Hepatocyte (in vitro differentiated cells): ENCODE results near the gene TMEM87B. TPM values are rescaled to one million over a fixed set of nuclear protein-coding genes. Genes with fewer than 3 reads are reported as not detected.

Source experiments
- DNase-seq: peaks from one replicate; pipeline ENCODE4 v3.0.0-alpha.2; 2016; ENCODE audit warnings: low spot score
- H2AFZ ChIP-seq: fragments of 200-600 bp; sonication (generic); 2 replicates; pipeline ENCODE4 v1.6.0; 2016; ENCODE audit warnings: antibody characterized with exemption, mild to moderate bottlenecking
- H3K27ac ChIP-seq: fragments of 200-600 bp; sonication (generic); 2 replicates; pipeline ENCODE4 v1.5.1; 2016; ENCODE audit warnings: mild to moderate bottlenecking
- H3K27me3 ChIP-seq: fragments of 200-600 bp; sonication (generic); 2 replicates; pipeline ENCODE4 v1.6.1; 2016
- H3K36me3 ChIP-seq: fragments of 200-600 bp; sonication (generic); replicated peaks from 2 replicates; pipeline ENCODE4 v1.5.1; 2016; ENCODE audit warnings: low read depth; ENCODE audit not compliant: insufficient read depth
- H3K4me1 ChIP-seq: fragments of 200-600 bp; sonication (generic); 2 replicates; pipeline ENCODE4 v1.5.1; 2016; ENCODE audit warnings: mild to moderate bottlenecking, moderate library complexity; ENCODE audit not compliant: insufficient read depth
- H3K4me2 ChIP-seq: fragments of 200-600 bp; sonication (generic); 2 replicates; pipeline ENCODE4 v1.6.0; 2016
- H3K4me3 ChIP-seq: fragments of 200-600 bp; sonication (generic); 2 replicates; pipeline ENCODE4 v1.5.1; 2016; ENCODE audit warnings: mild to moderate bottlenecking
- H3K79me2 ChIP-seq: fragments of 200-600 bp; sonication (generic); 2 replicates; pipeline ENCODE4 v1.6.0; 2017; ENCODE audit warnings: mild to moderate bottlenecking
- H3K9me2 ChIP-seq: fragments of 200-600 bp; sonication (generic); replicated peaks from 2 replicates; pipeline ENCODE4 v1.6.0; 2017; ENCODE audit warnings: mild to moderate bottlenecking; ENCODE audit not compliant: insufficient read depth
- H3K9me3 ChIP-seq: fragments of 200-600 bp; sonication (generic); 2 replicates; pipeline ENCODE4 v1.5.1; 2016; ENCODE audit warnings: low read depth, mild to moderate bottlenecking
- H4K20me1 ChIP-seq: fragments of 200-600 bp; sonication (generic); 2 replicates; pipeline ENCODE4 v1.6.0; 2016; ENCODE audit warnings: mild to moderate bottlenecking; ENCODE audit not compliant: insufficient read depth, poor library complexity, severe bottlenecking
- EZH2 ChIP-seq: fragments of 200-600 bp; sonication (generic); IDR thresholded peaks from 2 replicates; pipeline ENCODE4 v1.6.1; 2016; ENCODE audit warnings: antibody characterized with exemption, mild to moderate bottlenecking, borderline replicate concordance
- EZH2phosphoT487 ChIP-seq: fragments of 200-600 bp; sonication (generic); IDR thresholded peaks from one replicate; pipeline ENCODE4 v1.6.1; 2018; ENCODE audit warnings: antibody characterized with exemption, mild to moderate bottlenecking, low read depth, moderate library complexity; ENCODE audit not compliant: unreplicated experiment, severe bottlenecking
- WGBS: methylation state at CpG from one replicate; pipeline ENCODE4 v1.1.6; 2016; ENCODE audit warnings: low lambda C conversion rate; ENCODE audit errors: missing lambda C conversion rate; 5-methylcytosine and 5-hydroxymethylcytosine counted together
- polyA plus RNA-seq: library from polyadenylated mRNA; unstranded; fragments of >200 nt; fragmentation: Nextera tagmentation; extraction: Ambion mirVana; gene quantifications from 2 replicates; pipeline ENCODE4 v1.2.1, GENCODE V29; 2016
- total RNA-seq: library from RNA; depleted of rRNA; stranded (reverse); fragments of >200 nt; gene quantifications from 2 replicates; pipeline ENCODE4 v1.2.3, GENCODE V29; 2014
- TF ChIP-seq, protein P1 (sequence below): fragments of 200-600 bp; sonication (generic); IDR thresholded peaks from 2 replicates; pipeline ENCODE4 v1.5.1; 2016; ENCODE audit warnings: antibody characterized with exemption, mild to moderate bottlenecking; ENCODE audit not compliant: poor library complexity

The TMEM87B gene
- total and polyA plus RNA-seq, 2 experiments from 2014 or later: 21.1 to 59.5 TPM

DNA sequence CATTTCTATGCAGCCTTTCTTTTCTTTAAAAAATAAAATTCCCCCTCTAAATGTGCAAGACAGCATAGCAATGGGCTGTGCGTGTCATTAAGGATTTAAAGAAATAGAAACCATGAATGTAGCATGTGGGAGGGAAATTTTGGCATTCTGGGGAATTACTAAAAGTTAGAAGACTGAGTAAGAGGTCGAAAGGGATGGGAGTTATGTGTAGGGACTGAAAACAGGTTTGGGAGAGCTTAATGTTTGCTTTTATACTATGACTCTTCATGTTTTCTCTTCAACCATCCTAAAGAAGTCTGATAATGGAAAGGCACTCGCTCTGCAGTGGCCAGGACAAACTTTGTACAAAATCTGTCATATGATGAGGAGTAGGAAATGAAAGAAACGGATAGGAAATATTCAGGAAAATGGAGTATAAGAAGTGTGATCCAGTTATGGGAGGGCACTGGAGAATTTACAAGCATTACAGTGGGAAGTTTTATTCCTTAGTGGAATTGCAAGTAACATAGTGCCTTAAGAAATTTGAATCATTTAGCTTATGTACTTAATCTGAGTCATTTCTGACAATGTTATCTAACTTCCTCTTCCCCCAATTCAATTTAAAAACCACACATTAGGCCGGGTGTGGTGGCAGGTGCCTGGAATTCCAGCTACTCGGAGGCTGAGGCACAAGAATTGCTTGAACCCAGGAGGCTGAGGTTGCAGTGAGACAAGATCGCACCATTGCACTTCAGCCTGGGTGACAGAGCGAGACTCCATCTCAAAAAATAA, 20.6 kb downstream of the TMEM87B start:
- Histone ChIP-seq H4K20me1 (no peaks in the 10 kb centered on the region), H2AFZ (no peak overlapping the region), H3K27me3 (no peaks in the 10 kb centered on the region), H3K79me2 (peaks cover 29% of the 10 kb centered on the region), H3K9me3 (no peaks in the 10 kb centered on the region), H3K4me3 (no peak overlapping the region), H3K27ac (no peak overlapping the region), H3K4me2 (no peak overlapping the region), H3K36me3 (no peaks in the 10 kb centered on the region), H3K4me1 (no peaks in the 10 kb centered on the region), H3K9me2 (no peaks in the 10 kb centered on the region)
- 82% methylated on average over 8 of the region's 8 CpGs for WGBS
- DNase-seq: no peak
- TF ChIP-seq EZH2 (no peak), EZH2phosphoT487 (no peak)
- TF ChIP-seq, protein P1, sequence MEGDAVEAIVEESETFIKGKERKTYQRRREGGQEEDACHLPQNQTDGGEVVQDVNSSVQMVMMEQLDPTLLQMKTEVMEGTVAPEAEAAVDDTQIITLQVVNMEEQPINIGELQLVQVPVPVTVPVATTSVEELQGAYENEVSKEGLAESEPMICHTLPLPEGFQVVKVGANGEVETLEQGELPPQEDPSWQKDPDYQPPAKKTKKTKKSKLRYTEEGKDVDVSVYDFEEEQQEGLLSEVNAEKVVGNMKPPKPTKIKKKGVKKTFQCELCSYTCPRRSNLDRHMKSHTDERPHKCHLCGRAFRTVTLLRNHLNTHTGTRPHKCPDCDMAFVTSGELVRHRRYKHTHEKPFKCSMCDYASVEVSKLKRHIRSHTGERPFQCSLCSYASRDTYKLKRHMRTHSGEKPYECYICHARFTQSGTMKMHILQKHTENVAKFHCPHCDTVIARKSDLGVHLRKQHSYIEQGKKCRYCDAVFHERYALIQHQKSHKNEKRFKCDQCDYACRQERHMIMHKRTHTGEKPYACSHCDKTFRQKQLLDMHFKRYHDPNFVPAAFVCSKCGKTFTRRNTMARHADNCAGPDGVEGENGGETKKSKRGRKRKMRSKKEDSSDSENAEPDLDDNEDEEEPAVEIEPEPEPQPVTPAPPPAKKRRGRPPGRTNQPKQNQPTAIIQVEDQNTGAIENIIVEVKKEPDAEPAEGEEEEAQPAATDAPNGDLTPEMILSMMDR: no peak

- 77% methylated on average over 1 of the region's 1 CpG for WGBS
- Histone ChIP-seq H3K9me2 (no peaks in the 10 kb centered on the region), H4K20me1 (no peaks in the 10 kb centered on the region), H3K4me1 (no peaks in the 10 kb centered on the region), H3K36me3 (no peaks in the 10 kb centered on the region), H2AFZ (no peak overlapping the region), H3K9me3 (no peaks in the 10 kb centered on the region), H3K27ac (no peak overlapping the region), H3K4me3 (no peak overlapping the region), H3K27me3 (no peaks in the 10 kb centered on the region), H3K4me2 (no peak overlapping the region), H3K79me2 (peaks cover 15% of the 10 kb centered on the region)
- TF ChIP-seq EZH2: no peak
- TF ChIP-seq, protein P1: no peak
- TF ChIP-seq EZH2phosphoT487: no peak
- DNase-seq: no peak
Observed at GRCh38 chr2:112077814-112078213, 22.7 kb downstream of the TMEM87B start.

- peaks cover 3% of the 10 kb centered on the region for H3K79me2 ChIP-seq
- no peak for DNase-seq
- H3K36me3 ChIP-seq: no peaks in the 10 kb centered on the region
- H3K27ac ChIP-seq: no peak overlapping the region
- TF ChIP-seq, protein P1: no peak
- TF ChIP-seq EZH2phosphoT487: no peak
- TF ChIP-seq EZH2: no peak
- H3K4me3 ChIP-seq: no peak overlapping the region
- no peaks in the 10 kb centered on the region for H3K9me3 ChIP-seq
- no peak overlapping the region for H2AFZ ChIP-seq
- no peaks in the 10 kb centered on the region for H3K4me1 ChIP-seq
- WGBS: 70% methylated on average over 1 of the region's 1 CpG
- no peaks in the 10 kb centered on the region for H4K20me1 ChIP-seq
- H3K9me2 ChIP-seq: no peaks in the 10 kb centered on the region
- H3K4me2 ChIP-seq: no peak overlapping the region
- no peaks in the 10 kb centered on the region for H3K27me3 ChIP-seq
Observed at GRCh38 chr2:112081262-112081661, 26.2 kb downstream of the TMEM87B start.
